MCF 10A (cell line): ENCODE data around the gene TPST1. TPM values are rescaled to one million over a fixed set of nuclear protein-coding genes. Genes with fewer than 3 reads are reported as not detected.

ENCODE experiments used
- BruUV-seq: library from RNA; stranded (reverse); fragments of 400-500 nt; replicated peaks from 2 replicates; lab custom pipeline; 2021; lab: Mats Ljungman, UMichigan
- CTCF ChIA-PET: fragments of 300-600 bp; sonication (Branson Sonifier 250); formaldehyde crosslinking; extraction: SDS; loops from one replicate; lab custom pipeline; 2021; ENCODE audit warnings: antibody characterized with exemption, inconsistent platforms; lab: Yijun Ruan, JAX
- POLR2A ChIA-PET: fragments of 300-600, 350-650 bp; sonication (Branson Sonifier 250); formaldehyde crosslinking; extraction: SDS; loops from one replicate; lab custom pipeline; 2020; ENCODE audit warnings: antibody characterized with exemption, inconsistent platforms; lab: Yijun Ruan, JAX
- DNase-seq: peaks from one replicate; pipeline ENCODE4 v3.0.0-alpha.2; 2018; ENCODE audit not compliant: unreplicated experiment
- H3K27ac Mint-ChIP-seq: one replicate; pipeline ENCODE4 v1.8.0; 2022; ENCODE audit warnings: mild to moderate bottlenecking, low read depth, mixed read lengths; ENCODE audit not compliant: unreplicated experiment
- H3K27me3 Mint-ChIP-seq: one replicate; pipeline ENCODE4 v1.8.0; 2022; ENCODE audit warnings: mixed read lengths; ENCODE audit not compliant: insufficient read depth, unreplicated experiment
- H3K36me3 Mint-ChIP-seq: one replicate; pipeline ENCODE4 v1.8.0; 2022; ENCODE audit warnings: mild to moderate bottlenecking, moderate library complexity, mixed read lengths; ENCODE audit not compliant: insufficient read depth, unreplicated experiment
- H3K4me1 Mint-ChIP-seq: one replicate; pipeline ENCODE4 v1.8.0; 2022; ENCODE audit warnings: mixed read lengths; ENCODE audit not compliant: insufficient read depth, unreplicated experiment
- H3K4me3 Mint-ChIP-seq: one replicate; pipeline ENCODE4 v1.8.0; 2022; ENCODE audit warnings: mild to moderate bottlenecking, moderate library complexity, mixed read lengths; ENCODE audit not compliant: unreplicated experiment
- H3K9me3 Mint-ChIP-seq: one replicate; pipeline ENCODE4 v1.8.0; 2022; ENCODE audit warnings: mixed read lengths; ENCODE audit not compliant: unreplicated experiment
- intact Hi-C: fragments of 100-400 bp; cut with micrococcal nuclease; formaldehyde crosslinking; loops from 2 replicates; pipeline ENCODE4 v1.14.1; 2022
- total RNA-seq: library from RNA; stranded (reverse); gene quantifications from 2 replicates; pipeline ENCODE4 v1.2.3, GENCODE V29; 2022
- TF ChIP-seq, protein P1 (sequence below): fragments of 200-600 bp; IDR thresholded peaks from one replicate; pipeline ENCODE4 v1.8.0; 2022; ENCODE audit warnings: antibody characterized with exemption, mild to moderate bottlenecking; ENCODE audit not compliant: unreplicated experiment

TPST1 gene
- total RNA-seq, 1 experiment from 2014 or later = 3.2 TPM

DNA sequence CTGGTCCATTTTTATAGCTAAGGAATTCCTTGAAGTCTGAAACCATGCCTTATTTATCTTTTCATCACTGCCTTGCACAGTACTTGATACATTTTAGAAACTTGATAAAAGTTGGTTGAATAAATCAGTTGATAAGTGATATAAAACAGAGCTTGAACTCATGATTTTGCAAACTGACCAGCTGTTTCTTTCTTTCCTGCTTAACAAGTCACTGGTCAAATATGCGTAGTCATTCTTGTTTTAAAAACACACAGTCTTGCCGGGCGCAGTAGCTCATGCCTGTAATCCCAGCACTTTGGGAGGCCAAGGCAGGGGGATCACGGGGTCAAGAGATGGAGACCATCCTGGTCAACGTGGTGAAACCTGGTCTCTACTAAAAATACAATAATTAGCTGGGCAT, 6.3 kb downstream of the TPST1 start:
- intact Hi-C loops = no loop called here
- H3K4me1 Mint-ChIP-seq = peaks cover 13% of the 10 kb centered on the region

DNA sequence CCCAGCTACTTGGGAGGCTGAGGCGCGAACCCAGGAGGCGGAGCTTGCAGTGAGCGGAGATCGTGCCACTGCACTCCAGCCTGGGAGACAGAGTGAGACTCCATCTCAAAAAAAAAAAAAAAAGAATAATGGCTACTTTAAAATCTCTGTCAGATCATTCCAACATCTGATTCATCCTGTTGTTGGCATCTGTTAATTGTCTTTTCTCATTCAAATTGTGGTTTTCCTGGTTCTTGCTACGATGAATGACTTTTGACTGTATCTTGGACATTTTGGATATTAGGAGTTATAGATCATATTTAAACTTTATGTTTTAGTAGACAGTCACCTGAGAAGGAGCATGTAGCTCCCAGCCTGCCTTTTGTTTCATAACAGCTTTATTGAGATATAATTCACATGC, 8.5 kb downstream of the TPST1 start:
- no TSS peak for BruUV-seq
- POLR2A ChIA-PET = interaction anchor here (1.2 kb wide), 1 partner anchor 28 kb away, joined by 3 read pairs; no protein-coding TSS in a partner anchor
- H3K4me1 Mint-ChIP-seq = no peaks in the 10 kb centered on the region

More for the DNA sequence above, 6.3 kb downstream of the TPST1 start:
- Mint-ChIP-seq H3K36me3 (no peaks in the 10 kb centered on the region), H3K27ac (no peak overlapping the region), H3K9me3 (no peaks in the 10 kb centered on the region), H3K4me3 (no peak overlapping the region), H3K27me3 (no peaks in the 10 kb centered on the region)
- BruUV-seq = no TSS peak
- ChIA-PET POLR2A (interaction anchor here (0.8 to 1.0 kb wide), 2 partner anchors 141 to 142 kb away, joined by 3 read pairs; no protein-coding TSS in a partner anchor), CTCF (interaction anchor here (0.6 to 1.5 kb wide), 3 partner anchors 19 to 166 kb away, joined by 3 to 4 read pairs (median 3); no protein-coding TSS in a partner anchor)
- TF ChIP-seq, protein P1, sequence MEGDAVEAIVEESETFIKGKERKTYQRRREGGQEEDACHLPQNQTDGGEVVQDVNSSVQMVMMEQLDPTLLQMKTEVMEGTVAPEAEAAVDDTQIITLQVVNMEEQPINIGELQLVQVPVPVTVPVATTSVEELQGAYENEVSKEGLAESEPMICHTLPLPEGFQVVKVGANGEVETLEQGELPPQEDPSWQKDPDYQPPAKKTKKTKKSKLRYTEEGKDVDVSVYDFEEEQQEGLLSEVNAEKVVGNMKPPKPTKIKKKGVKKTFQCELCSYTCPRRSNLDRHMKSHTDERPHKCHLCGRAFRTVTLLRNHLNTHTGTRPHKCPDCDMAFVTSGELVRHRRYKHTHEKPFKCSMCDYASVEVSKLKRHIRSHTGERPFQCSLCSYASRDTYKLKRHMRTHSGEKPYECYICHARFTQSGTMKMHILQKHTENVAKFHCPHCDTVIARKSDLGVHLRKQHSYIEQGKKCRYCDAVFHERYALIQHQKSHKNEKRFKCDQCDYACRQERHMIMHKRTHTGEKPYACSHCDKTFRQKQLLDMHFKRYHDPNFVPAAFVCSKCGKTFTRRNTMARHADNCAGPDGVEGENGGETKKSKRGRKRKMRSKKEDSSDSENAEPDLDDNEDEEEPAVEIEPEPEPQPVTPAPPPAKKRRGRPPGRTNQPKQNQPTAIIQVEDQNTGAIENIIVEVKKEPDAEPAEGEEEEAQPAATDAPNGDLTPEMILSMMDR = no peak
- no peak for DNase-seq

DNA sequence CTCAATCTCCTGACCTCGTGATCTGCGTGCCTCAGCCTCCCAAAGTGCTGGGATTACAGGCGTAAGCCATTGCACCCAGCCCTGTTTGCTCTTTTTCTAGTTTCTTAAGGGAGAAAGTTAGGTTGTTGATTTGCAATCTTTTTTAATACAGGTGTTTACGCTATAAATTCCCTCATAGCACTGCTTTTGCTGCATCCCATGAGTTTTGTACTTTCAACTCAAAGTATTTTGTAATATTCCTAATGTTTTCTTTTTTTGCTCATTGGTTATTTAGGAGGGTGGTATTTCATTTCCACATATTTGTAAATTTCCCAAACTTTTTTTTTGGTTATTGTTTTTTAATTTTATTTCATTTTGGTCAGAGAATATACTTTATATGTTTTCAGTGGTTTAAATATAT, 11.6 kb downstream of the TPST1 start:
- no TSS peak for BruUV-seq
- no peak overlapping the region for H3K27ac Mint-ChIP-seq
- H3K4me3 Mint-ChIP-seq = no peak overlapping the region
- CTCF ChIA-PET = no interaction called here
- H3K36me3 Mint-ChIP-seq = no peaks in the 10 kb centered on the region
- no peaks in the 10 kb centered on the region for H3K4me1 Mint-ChIP-seq
- POLR2A ChIA-PET = no interaction called here
- DNase-seq = no peak
- intact Hi-C loops = no loop called here
- H3K27me3 Mint-ChIP-seq = no peaks in the 10 kb centered on the region
- TF ChIP-seq, protein P1 = no peak
- no peaks in the 10 kb centered on the region for H3K9me3 Mint-ChIP-seq

More for the DNA sequence above, 8.5 kb downstream of the TPST1 start:
- CTCF ChIA-PET = interaction anchor here (0.6 to 0.7 kb wide), 4 partner anchors 13 to 1406 kb away, joined by 3 read pairs; no protein-coding TSS in a partner anchor
- intact Hi-C loops = no loop called here
- Mint-ChIP-seq H3K36me3 (no peaks in the 10 kb centered on the region), H3K4me3 (no peak overlapping the region), H3K27ac (no peak overlapping the region), H3K9me3 (no peaks in the 10 kb centered on the region), H3K27me3 (no peaks in the 10 kb centered on the region)
- TF ChIP-seq, protein P1 = no peak
- DNase-seq = no peak

DNA sequence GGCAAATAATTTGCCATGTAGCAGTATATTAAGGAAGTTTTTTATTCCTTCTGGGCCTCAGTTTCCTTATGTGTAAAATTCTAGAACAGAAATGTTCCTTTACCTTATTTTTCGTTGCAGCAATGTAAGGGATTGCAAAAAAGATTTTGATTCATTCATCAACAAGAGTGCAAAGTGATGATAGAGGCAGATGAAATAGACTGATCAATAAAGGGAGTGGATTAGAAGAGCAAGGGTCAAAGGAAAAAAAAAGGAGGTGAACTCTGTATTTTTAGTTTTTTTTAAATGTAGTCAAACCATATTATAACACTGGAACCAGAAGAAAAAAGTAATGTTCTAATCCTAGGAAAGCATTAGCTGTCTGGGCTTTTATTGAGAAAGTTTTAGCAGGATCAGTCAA, 14.7 kb downstream of the TPST1 start:
- ChIA-PET CTCF (no interaction called here), POLR2A (no interaction called here)
- intact Hi-C loops = no loop called here
- Mint-ChIP-seq H3K4me3 (no peak overlapping the region), H3K4me1 (peaks cover 5% of the 10 kb centered on the region), H3K27me3 (no peaks in the 10 kb centered on the region), H3K27ac (no peak overlapping the region), H3K9me3 (no peaks in the 10 kb centered on the region), H3K36me3 (no peaks in the 10 kb centered on the region)
- no TSS peak for BruUV-seq
- DNase-seq = no peak
- TF ChIP-seq, protein P1 = no peak
